ENCODE results near the gene COL6A1.

Gene COL6A1

DNA sequence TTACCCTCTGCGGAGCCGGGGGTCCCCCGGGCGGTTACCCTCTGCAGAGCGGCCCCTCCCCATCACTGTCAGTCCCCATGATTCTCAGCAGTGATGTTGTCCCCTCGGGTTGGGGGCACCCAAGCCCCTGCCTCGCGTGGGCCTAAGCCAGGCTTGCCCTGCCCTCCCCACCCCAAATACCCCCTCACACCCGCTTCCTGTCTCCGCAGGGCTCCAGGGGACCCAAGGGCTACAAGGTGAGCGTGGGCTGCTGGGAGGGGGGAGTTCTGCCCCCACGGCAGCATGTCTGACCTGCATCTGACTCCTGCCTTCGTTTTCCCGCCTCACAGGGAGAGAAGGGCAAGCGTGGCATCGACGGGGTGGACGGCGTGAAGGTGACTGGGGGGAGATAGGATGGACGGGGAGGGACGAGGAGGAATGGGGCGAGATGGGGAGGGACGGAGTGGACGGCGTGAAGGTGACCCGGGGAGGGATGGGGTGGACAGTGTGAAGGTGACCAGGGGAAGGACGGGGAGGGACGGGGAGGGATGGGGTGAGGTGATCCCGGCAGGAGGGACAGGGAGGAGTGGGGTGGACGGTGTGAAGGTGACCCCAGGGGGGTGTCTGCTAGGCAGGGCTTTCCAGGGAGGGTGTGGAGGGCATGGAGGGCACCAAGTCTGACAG lies 8.6 kb downstream of the COL6A1 start:
- Mint-ChIP-seq H3K27ac (no peak overlapping the region), H3K4me3 (no peak overlapping the region), H3K4me1 (ENCODE audit: low read depth) (no peaks in the 10 kb centered on the region), H3K36me3 (ENCODE audit: low read depth) (no peaks in the 10 kb centered on the region), H3K9me3 (no peaks in the 10 kb centered on the region), H3K27me3 (ENCODE audit: low read depth) (no peaks in the 10 kb centered on the region)

DNA sequence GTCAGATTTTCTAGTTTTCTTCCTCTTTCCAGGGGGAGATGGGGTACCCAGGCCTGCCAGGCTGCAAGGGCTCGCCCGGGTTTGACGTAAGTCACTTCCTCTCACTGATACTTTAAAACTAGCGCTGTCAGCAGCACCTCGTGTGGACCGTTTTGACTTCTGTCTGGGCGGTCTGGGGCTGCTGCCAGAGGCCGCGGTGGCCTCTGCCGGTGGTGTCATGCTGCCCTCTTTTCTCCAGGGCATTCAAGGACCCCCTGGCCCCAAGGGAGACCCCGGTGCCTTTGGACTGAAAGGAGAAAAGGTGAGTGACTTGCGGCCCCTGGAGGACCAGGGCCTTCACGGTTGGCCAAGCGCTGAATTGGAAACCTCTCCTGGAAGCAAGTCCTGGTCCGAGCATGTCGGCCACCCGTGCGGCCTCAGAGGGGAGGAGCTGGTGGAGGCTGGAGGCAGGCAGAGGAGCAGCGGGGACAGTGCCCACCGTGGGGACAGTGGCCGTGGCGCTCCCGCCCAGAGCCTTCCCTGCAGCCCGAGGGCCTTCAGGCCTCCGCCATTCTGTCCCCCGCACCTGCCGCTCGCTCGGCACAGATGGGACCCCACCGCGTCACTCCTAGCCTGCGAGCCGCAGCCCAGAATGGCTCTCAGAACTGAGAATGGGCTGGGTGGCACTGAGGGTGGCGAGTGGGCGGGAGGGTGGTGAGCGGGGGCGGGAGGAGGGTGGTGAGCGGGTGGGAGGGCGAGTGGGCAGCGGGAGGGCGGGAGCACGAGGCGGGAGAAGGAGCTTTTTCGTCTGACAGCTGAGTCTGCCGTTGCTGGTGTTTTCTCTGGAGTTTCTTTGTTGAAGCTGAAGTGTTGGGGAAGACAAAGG lies 9.4 kb downstream of the COL6A1 start:
- Mint-ChIP-seq H3K4me3 (no peak overlapping the region), H3K4me1 (ENCODE audit: low read depth) (no peaks in the 10 kb centered on the region), H3K9me3 (no peaks in the 10 kb centered on the region), H3K27me3 (ENCODE audit: low read depth) (no peaks in the 10 kb centered on the region), H3K27ac (no peak overlapping the region), H3K36me3 (ENCODE audit: low read depth) (no peaks in the 10 kb centered on the region)

DNA sequence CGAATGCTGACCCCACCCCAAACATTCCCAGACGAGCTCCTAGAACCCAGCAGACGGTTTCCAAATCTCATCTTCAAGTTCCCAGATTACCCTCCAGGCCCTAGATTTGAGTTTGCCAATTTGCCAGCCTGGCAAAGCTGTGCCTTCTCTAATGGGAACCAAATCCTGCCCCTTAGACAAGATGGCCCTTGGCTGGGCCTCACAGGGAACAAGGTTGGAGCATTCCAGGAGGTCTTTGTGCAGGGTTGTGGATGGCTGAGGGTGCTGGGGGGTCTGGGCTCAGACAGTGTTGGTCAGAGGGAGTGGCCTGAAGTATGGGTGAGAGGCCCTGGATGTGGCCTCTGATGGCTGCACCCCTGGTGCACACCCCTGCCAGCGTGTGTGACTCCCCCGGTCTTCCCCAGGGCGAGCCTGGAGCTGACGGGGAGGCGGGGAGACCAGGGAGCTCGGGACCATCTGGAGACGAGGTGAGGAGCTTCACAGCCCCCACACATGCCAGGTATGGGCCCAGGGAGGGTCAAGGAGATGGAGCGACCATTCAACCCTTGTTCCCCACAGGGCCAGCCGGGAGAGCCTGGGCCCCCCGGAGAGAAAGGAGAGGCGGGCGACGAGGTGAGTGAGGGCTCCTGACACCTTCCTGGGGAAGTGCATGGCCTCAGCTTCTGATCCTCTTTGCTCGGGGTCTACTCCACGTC lies 10.2 kb downstream of the COL6A1 start:
- H3K36me3 Mint-ChIP-seq (ENCODE audit: low read depth): no peaks in the 10 kb centered on the region
- no peak overlapping the region for H3K27ac Mint-ChIP-seq
- no peaks in the 10 kb centered on the region for H3K9me3 Mint-ChIP-seq
- no peaks in the 10 kb centered on the region for H3K27me3 Mint-ChIP-seq (ENCODE audit: low read depth)
- no peaks in the 10 kb centered on the region for H3K4me1 Mint-ChIP-seq (ENCODE audit: low read depth)
- H3K4me3 Mint-ChIP-seq: no peak overlapping the region

DNA sequence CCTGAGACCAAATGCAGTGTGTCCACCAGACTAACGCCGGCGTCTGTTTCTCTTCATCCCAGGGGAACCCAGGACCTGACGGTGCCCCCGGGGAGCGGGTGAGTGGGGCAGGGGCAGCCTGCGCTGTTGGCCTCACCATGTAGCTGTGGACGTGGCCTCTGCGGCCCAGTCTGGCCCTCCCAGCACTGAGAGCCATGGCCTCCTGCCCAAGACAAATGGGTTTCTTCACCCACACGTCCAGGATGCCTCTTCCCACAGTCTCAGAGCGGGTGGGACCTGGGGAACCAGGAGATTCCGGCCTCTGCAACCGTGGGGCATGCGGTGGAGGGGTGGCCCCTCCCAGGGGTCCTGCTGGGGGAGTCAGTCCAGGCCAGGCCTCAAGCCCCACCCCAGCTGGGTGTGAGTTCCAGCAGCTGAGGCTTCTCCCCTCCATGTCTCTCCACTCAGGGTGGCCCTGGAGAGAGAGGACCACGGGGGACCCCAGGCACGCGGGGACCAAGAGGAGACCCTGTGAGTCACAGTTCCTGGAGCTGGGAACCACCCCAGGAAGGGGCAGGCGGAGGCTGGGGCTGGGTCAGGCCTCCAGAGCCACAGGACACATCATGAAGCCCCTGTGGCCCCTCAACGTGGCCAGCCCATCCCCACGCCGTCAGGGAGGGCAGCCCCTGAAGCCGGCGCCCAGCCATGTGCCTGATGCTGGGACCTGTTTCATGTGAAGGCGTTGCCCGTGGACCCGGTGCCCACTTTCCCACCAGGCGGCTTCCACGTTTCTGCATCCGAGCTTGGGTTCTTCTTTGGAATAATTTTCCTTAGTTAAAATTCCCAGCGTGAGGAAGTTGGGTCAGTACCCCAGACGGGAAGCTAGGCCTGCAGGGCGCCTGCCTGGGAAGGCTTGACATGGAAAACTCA lies 11.0 kb downstream of the COL6A1 start:
- Mint-ChIP-seq H3K27ac (no peak overlapping the region), H3K4me1 (ENCODE audit: low read depth) (no peaks in the 10 kb centered on the region), H3K36me3 (ENCODE audit: low read depth) (no peaks in the 10 kb centered on the region), H3K27me3 (ENCODE audit: low read depth) (no peaks in the 10 kb centered on the region), H3K4me3 (no peak overlapping the region), H3K9me3 (no peaks in the 10 kb centered on the region)

DNA sequence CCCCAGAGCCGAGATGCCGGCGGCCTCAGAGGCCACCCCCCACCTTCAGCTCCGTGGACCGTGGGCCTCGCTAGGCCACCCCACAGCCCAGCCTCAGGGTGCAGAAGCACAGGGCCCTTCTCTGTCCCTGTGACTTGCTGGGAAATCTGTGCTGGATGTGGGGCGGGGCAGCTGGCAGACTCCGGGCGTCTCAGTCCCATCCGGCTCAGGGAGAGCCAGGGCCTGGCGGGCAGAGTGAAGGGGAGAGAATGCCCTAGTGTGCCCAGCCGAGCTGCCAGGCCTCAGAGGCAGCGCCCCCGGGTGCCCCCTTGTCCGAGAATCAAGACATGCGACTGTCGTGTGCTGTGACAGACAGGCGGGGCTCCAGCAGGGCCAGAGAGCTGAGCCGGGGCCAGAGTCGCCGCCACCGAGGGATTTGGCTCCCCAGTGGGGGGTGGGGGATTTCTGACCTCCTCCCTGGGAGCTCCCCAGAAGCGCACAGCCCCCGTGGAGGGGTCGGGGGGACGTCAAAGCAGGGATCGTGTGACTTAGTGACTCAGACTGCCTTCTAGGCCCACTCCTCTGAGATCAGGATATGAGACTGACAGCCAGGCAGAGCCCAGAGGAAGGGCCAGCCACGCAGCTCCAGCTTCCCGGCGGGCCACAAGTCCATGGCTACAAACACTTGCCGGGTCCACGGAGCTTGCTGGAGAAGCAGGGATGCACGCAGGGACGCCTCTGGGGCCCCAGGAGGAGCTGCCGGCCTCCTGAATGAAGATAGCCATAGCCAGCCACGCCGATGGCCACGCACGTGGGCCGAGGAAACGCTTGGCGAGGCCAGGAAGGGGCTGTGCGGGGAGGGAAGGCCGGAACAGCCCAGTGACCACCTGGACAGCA lies 11.9 kb downstream of the COL6A1 start:
- H3K4me1 Mint-ChIP-seq (ENCODE audit: low read depth): no peaks in the 10 kb centered on the region
- no peaks in the 10 kb centered on the region for H3K9me3 Mint-ChIP-seq
- no peak overlapping the region for H3K27ac Mint-ChIP-seq
- no peaks in the 10 kb centered on the region for H3K36me3 Mint-ChIP-seq (ENCODE audit: low read depth)
- no peak overlapping the region for H3K4me3 Mint-ChIP-seq
- no peaks in the 10 kb centered on the region for H3K27me3 Mint-ChIP-seq (ENCODE audit: low read depth)

DNA sequence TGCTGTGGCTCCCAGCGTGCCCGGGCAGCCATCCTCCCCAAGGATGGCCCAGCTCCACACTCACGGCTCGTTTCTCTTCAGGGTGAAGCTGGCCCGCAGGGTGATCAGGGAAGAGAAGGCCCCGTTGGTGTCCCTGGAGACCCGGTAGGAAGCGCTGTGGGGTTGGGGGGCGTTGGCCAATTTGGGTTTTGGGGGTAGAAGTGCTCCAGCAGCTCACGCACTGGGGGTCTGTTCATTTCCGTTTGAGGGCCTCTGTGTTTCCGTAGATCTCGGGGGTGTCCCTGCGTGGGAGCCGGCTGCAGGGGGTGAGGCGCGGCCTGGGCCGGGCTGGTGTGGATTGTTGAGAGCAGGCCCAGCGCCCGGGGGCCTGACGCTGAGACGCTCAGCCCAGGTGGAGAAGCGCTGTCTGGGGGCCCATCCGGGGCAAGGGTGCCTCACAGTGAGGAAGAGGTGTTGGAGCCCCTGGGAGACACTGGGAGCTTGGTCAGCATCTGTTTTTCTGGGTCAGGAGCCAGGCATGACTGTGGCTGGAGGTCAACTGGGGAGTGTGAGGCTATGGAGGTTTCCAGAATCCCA lies 12.6 kb downstream of the COL6A1 start:
- no peak overlapping the region for H3K4me3 Mint-ChIP-seq
- H3K36me3 Mint-ChIP-seq (ENCODE audit: low read depth): no peaks in the 10 kb centered on the region
- H3K27me3 Mint-ChIP-seq (ENCODE audit: low read depth): no peaks in the 10 kb centered on the region
- H3K9me3 Mint-ChIP-seq: no peaks in the 10 kb centered on the region
- no peaks in the 10 kb centered on the region for H3K4me1 Mint-ChIP-seq (ENCODE audit: low read depth)
- H3K27ac Mint-ChIP-seq: no peak overlapping the region

DNA sequence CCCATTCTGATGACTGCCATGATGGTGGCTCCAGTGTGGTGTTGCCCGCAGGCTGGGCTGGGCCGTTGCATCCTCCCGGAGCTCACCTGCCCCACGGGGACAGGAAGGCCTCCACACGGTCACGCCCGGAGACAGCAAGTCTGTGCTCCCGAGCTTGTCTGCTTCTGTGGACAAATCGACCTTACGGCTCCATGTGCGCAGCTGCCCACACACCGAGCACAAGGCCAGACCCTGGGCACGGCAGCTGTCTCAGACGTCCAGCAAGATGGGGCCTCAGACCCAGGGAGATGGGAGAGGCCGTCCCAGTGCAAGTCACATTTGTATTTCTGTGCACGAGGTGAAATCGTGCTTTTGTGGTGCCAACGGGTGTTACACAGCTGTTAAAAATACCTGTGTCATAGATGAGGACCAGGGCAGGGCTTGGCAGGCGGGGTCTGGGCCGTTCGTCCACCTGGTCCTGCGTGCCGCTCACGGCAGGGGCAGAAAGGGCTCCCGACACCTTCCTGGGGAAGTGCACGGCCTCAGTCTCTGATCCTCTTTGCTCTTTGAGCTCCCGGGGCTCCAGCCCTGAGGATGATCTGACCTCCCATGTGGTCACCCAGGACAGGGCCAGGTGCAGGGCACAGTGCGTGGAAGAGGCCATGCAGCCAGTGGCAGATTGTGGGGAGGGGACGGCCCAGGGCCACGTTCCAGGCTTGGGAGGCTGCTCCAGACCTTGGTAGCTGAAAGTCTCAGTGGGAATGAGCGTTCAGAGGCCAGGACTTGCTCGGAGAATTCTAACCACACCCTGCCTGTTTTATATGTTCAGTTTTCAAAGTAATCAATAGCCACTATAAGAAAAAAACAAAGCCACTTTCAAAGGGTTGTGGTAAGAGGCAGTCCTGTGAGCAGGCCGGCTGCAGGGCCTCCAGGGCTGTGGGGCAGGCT lies 13.5 kb downstream of the COL6A1 start:
- no peaks in the 10 kb centered on the region for H3K36me3 Mint-ChIP-seq (ENCODE audit: low read depth)
- no peaks in the 10 kb centered on the region for H3K9me3 Mint-ChIP-seq

DNA sequence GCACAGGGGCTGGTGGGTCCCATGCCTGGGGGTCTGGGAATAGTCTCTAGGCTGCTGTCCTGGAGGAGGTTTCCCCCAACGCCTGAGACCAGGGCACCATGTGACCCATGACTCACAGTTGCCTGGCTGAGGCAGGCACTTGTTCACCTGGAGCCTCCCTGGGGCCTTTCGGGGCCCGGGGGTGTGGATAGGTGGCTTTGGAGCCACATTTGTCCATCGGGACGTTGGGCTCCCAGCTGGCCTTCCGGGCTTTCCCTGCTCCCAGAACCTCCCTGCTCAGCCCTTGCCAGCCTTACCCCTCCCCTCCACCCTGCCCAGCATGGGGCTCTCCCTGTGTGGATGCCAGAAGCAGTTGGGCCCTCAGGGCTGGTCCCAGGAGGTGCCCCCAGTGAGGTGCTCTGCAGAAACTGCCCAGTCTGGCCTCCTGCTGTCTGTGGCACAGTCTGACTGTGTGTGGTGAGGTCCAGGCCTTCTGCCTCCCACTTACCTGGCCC lies 14.2 kb downstream of the COL6A1 start:
- H3K4me1 Mint-ChIP-seq (ENCODE audit: low read depth): no peaks in the 10 kb centered on the region
- no peaks in the 10 kb centered on the region for H3K27me3 Mint-ChIP-seq (ENCODE audit: low read depth)
- no peaks in the 10 kb centered on the region for H3K9me3 Mint-ChIP-seq
- no peak overlapping the region for H3K4me3 Mint-ChIP-seq
- no peaks in the 10 kb centered on the region for H3K36me3 Mint-ChIP-seq (ENCODE audit: low read depth)
- H3K27ac Mint-ChIP-seq: no peak overlapping the region

More for the DNA sequence above, 13.5 kb downstream of the COL6A1 start:
- Mint-ChIP-seq H3K27me3 (ENCODE audit: low read depth) (no peaks in the 10 kb centered on the region), H3K4me1 (ENCODE audit: low read depth) (no peaks in the 10 kb centered on the region), H3K27ac (no peak overlapping the region), H3K4me3 (no peak overlapping the region)

DNA sequence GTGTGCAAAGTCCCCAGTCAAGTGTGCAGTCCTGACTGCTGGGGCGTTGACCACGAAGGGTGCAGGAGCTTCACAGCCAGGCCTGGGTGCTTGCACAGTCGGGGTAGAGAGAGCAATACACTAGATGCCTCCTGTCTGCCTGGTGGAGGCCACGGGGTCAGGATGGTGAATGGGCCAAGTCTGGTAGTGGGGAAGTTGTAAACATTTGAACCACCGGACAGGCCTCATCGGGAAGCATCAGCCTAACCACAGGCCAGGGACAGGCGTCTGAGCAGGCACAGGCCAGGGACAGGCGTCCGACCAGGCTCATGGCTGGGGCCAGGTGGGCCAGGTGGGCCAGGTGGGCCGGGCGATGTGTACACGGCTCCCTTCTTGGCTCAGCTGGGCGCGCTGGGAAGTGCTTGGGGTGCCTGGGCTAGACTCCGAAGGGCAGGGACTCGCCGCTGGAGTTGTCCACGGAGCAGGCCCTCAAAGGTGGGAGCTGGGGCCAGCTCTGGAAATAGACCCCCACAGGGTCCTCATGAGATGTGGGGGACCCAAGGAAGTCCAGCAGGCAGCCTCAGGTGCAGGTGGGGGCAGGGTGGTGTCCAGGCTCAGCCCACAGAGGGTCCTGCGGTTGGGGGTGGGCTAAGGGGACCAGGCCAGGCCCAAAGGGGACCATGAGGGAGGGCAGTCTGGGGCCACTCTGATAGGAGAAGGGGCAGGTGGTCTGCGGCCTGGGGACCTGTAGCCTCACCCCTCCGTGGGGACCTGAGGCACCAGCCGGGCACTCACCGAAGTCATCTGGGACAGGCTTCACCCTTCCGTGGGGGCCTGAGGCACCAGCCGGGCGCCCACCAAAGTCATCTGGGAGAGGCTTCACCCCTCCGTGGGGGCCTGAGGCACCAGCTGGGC lies 15.0 kb downstream of the COL6A1 start:
- no peak overlapping the region for H3K27ac Mint-ChIP-seq
- H3K36me3 Mint-ChIP-seq (ENCODE audit: low read depth): no peaks in the 10 kb centered on the region
- H3K4me3 Mint-ChIP-seq: no peak overlapping the region
- no peaks in the 10 kb centered on the region for H3K9me3 Mint-ChIP-seq
- H3K4me1 Mint-ChIP-seq (ENCODE audit: low read depth): no peaks in the 10 kb centered on the region
- H3K27me3 Mint-ChIP-seq (ENCODE audit: low read depth): no peaks in the 10 kb centered on the region

DNA sequence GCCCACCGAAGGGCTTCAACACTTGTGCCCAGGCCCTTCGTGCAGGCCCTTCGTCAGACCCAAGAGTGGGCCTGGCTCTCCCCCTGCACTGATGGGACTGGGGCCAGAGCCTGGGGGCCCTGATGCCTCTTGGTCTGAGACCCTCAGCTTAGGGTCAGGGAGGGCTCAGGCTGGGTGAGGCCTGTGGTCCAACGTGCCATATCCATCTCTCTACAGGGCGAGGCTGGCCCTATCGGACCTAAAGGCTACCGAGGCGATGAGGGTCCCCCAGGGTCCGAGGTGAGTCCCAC lies 15.6 kb downstream of the COL6A1 start:
- Mint-ChIP-seq H3K27ac (no peak overlapping the region), H3K36me3 (ENCODE audit: low read depth) (no peaks in the 10 kb centered on the region), H3K4me1 (ENCODE audit: low read depth) (no peaks in the 10 kb centered on the region), H3K27me3 (ENCODE audit: low read depth) (no peaks in the 10 kb centered on the region), H3K4me3 (no peak overlapping the region), H3K9me3 (no peaks in the 10 kb centered on the region)

DNA sequence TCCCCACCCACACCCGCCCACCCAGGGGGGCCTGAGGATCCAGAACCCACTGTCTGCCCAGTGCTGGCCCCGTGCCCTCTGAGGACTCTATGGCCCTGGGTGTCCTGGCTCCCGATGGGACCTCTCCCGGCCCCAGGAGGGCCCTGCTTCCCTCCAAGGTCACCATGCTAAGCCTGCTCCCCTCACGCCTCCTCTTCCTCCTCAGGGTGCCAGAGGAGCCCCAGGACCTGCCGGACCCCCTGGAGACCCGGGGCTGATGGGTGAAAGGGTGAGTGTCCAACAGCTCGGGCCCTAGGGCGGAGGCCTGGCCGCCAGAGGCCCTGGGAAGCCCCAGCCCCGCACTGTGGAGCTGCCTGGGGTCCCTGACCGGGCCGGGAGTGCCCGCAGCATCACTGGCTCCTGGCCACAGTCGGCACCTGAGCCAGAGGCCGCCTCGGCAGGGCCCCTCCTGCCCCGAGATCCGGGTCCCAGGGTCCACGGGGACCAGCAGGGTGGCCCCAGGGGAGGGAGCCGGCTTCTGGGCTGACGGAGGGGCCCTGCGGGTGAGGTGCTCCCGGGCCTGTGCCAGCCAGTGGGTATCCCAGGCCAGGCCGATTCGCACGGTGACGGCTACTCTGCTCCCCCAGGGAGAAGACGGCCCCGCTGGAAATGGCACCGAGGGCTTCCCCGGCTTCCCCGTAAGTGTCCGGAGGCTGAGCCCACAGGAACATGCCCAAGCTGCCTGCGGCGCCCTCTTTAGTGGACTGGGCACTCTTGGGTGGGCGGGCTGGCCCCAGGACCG lies 16.1 kb downstream of the COL6A1 start:
- no peaks in the 10 kb centered on the region for H3K9me3 Mint-ChIP-seq
- no peak overlapping the region for H3K27ac Mint-ChIP-seq
- no peak overlapping the region for H3K4me3 Mint-ChIP-seq
- no peaks in the 10 kb centered on the region for H3K4me1 Mint-ChIP-seq (ENCODE audit: low read depth)
- no peaks in the 10 kb centered on the region for H3K36me3 Mint-ChIP-seq (ENCODE audit: low read depth)
- no peaks in the 10 kb centered on the region for H3K27me3 Mint-ChIP-seq (ENCODE audit: low read depth)

All from T-helper 1 cell treated with Interleukin-12 subunit alpha and Interleukin-12 subunit beta and Interleukin-4 antibody, amounts not matched to agents 30 μg/mL and 1 μg/mL, for 36 hours (primary cell).